ENCODE measurements around the gene SYNPR.
"Not testable (repeated sequence)": the region's sequence is repeated elsewhere in the genome, so short reads cannot be mapped to it uniquely, and the experiment has no call there.

GRCh38 chr3:63644928-63645781 is 367.0 kb downstream of the SYNPR start:
- not testable (repeated sequence) for TF ChIP-seq CTCF (conservative IDR thresholded peaks at IDR 0.05 in 1 of 2, IDR thresholded peaks at IDR 0.05 in 1 of 2; ENCODE audit: extremely low read depth in 1 of 2, insufficient read depth in 1 of 2, low read depth in 1 of 2, low read length in 2 of 2); EZH2 (IDR thresholded peaks at IDR 0.05; ENCODE audit: borderline replicate concordance, low read length)

All from mammary epithelial cell (primary cell).